Breast epithelium (tissue), 4 donors: ENCODE data around the gene FERMT3. TPM values are rescaled to one million over a fixed set of nuclear protein-coding genes. Genes with fewer than 3 reads are reported as not detected.

Experiments
- DNase-seq, 2 donors: peaks; one replicate each; pipeline ENCODE4 v3.0.0-alpha.2; 2019; ENCODE audit warnings: low spot score in 2 of 2
- H3K27ac ChIP-seq, 2 donors: fragments of 200-600 bp; sonication (generic) in 1 of 2; one replicate each; pipeline ENCODE4 v1.5.1; 2016 to 2019; ENCODE audit warnings: mild to moderate bottlenecking in 1 of 2
- H3K27me3 ChIP-seq, 2 donors: fragments of 200-600 bp; sonication (generic) in 1 of 2; one replicate each; pipeline versions ENCODE4 v1.5.1 to v1.6.0; 2017 to 2019; ENCODE audit warnings: control low read depth in 1 of 2, mild to moderate bottlenecking in 1 of 2
- H3K36me3 ChIP-seq: fragments of 200-600 bp; one replicate; pipeline ENCODE4 v1.5.1; 2019
- H3K4me1 ChIP-seq, 2 donors: fragments of 200-600 bp; sonication (generic); one replicate each; pipeline ENCODE4 v1.5.1; 2016 to 2019; ENCODE audit warnings: control low read depth in 1 of 2
- H3K4me3 ChIP-seq, 3 donors: fragments of 200-600 bp; sonication (generic); 1 replicate in 2 of 3; 2 replicates in 1 of 3; pipeline ENCODE4 v1.5.1; 2016 to 2019; ENCODE audit warnings: mild to moderate bottlenecking in 3 of 3, moderate library complexity in 2 of 3
- H3K9me3 ChIP-seq, 2 donors: fragments of 200-600 bp; sonication (generic) in 1 of 2; one replicate each; pipeline ENCODE4 v1.5.1; 2016 to 2019; ENCODE audit warnings: control low read depth in 1 of 2
- CTCF ChIP-seq, 3 donors: fragments of 450-650 bp; IDR thresholded peaks; one replicate each; pipeline ENCODE4 v1.5.1; 2016 to 2017; ENCODE audit warnings: antibody characterized with exemption in 3 of 3, mild to moderate bottlenecking in 3 of 3, moderate library complexity in 3 of 3
- POLR2A ChIP-seq: fragments of 450-650 bp; IDR thresholded peaks from one replicate; pipeline ENCODE4 v1.6.1; 2016; ENCODE audit warnings: antibody characterized with exemption, mild to moderate bottlenecking, moderate library complexity
- POLR2AphosphoS5 ChIP-seq, 3 donors: sonication (generic); formaldehyde crosslinking; IDR thresholded peaks; one replicate each; pipeline ENCODE4 v1.6.1; 2017; ENCODE audit warnings: antibody characterized with exemption in 3 of 3
- intact Hi-C: fragments of 100-400 bp; cut with DNase I; formaldehyde crosslinking; loops from one replicate; pipeline ENCODE4 v1.15.1; 2023; ENCODE audit warnings: low total_unique reads
- total RNA-seq, 3 donors: library from RNA; depleted of rRNA; stranded (reverse); fragments of >200 nt; gene quantifications; one replicate each; pipeline ENCODE4 v1.1.0, GENCODE V29; 2016

FERMT3 gene
- total RNA-seq, 3 donors from 2014 or later, result 14.0 to 42.2 (median 17.4) TPM

GRCh38 chr11:64207256-64208085 lies 950 bp downstream of the FERMT3 start:
- Histone ChIP-seq H3K27me3 (no peaks in the 10 kb centered on the region), H3K9me3 (no peaks in the 10 kb centered on the region), H3K36me3 (peaks cover 6% of the 10 kb centered on the region), H3K4me1 (peaks cover 0 to 8% of the 10 kb centered on the region in 2 donors), H3K4me3 (peak overlapping the region; percentile 39 to 62 (median 46)), H3K27ac (peak overlapping the region; percentile 62 to 95)
- intact Hi-C loops, result no loop called here
- no peak for DNase-seq
- peak in 1 of 3 donors; percentile 33 for TF ChIP-seq POLR2AphosphoS5 (IDR thresholded peaks at IDR 0.05)
- TF ChIP-seq CTCF (IDR thresholded peaks at IDR 0.05), result no peak
- TF ChIP-seq POLR2A, result no peak

- intact Hi-C loops, result no loop called here
- Histone ChIP-seq H3K36me3 (peaks cover 6% of the 10 kb centered on the region), H3K9me3 (no peaks in the 10 kb centered on the region), H3K4me1 (peaks cover 0 to 8% of the 10 kb centered on the region in 2 donors), H3K27ac (peak overlapping the region; percentile 62 to 95), H3K27me3 (no peaks in the 10 kb centered on the region), H3K4me3 (peak overlapping the region; percentile 39 to 62 (median 46))
- no peak for DNase-seq
- TF ChIP-seq POLR2A (no peak), POLR2AphosphoS5 (IDR thresholded peaks at IDR 0.05) (no peak), CTCF (IDR thresholded peaks at IDR 0.05) (no peak)
Measured at GRCh38 chr11:64208086-64208795, 1.7 kb downstream of the FERMT3 start.

GRCh38 chr11:64208796-64209562 lies 2.5 kb downstream of the FERMT3 start:
- H3K27ac ChIP-seq, result peak overlapping the region in 1 of 2 donors; percentile 95
- no peak for DNase-seq
- H3K27me3 ChIP-seq, result no peaks in the 10 kb centered on the region
- peaks cover 0 to 8% of the 10 kb centered on the region in 2 donors for H3K4me1 ChIP-seq
- peak overlapping the region in 1 of 3 donors; percentile 62 for H3K4me3 ChIP-seq
- intact Hi-C loops, result no loop called here
- TF ChIP-seq POLR2AphosphoS5 (IDR thresholded peaks at IDR 0.05) (no peak), POLR2A (no peak), CTCF (IDR thresholded peaks at IDR 0.05) (no peak)
- no peaks in the 10 kb centered on the region for H3K9me3 ChIP-seq
- peaks cover under 1% of the 10 kb centered on the region for H3K36me3 ChIP-seq

GRCh38 chr11:64209563-64209843 lies 3.0 kb downstream of the FERMT3 start:
- no peak overlapping the region for H3K4me3 ChIP-seq

More at GRCh38 chr11:64209563-64209843, 3.0 kb downstream of the FERMT3 start:
- intact Hi-C loops, result no loop called here
- no peak for DNase-seq
- TF ChIP-seq POLR2A, result no peak
- no peak for TF ChIP-seq CTCF (IDR thresholded peaks at IDR 0.05)
- no peak for TF ChIP-seq POLR2AphosphoS5 (IDR thresholded peaks at IDR 0.05)
- no peak overlapping the region for H3K27ac ChIP-seq
- peaks cover 0 to 3% of the 10 kb centered on the region in 2 donors for H3K4me1 ChIP-seq
- no peaks in the 10 kb centered on the region for H3K9me3 ChIP-seq
- H3K27me3 ChIP-seq, result no peaks in the 10 kb centered on the region
- no peaks in the 10 kb centered on the region for H3K36me3 ChIP-seq
